Smooth muscle cell (in vitro differentiated cells): Measurements from ENCODE around the gene GRK5. TPM values are rescaled to one million over a fixed set of nuclear protein-coding genes. Genes with fewer than 3 reads are reported as not detected.

Source experiments
- DNase-seq: peaks from one replicate; lab custom pipeline; 2025; ENCODE audit not compliant: unreplicated experiment; lab: John Stamatoyannopoulos, UW
- H2AFZ ChIP-seq: fragments of 200-600 bp; sonication (generic); 2 replicates; pipeline ENCODE4 v1.6.0; 2016; ENCODE audit warnings: antibody characterized with exemption, low read depth, mild to moderate bottlenecking
- H3F3A ChIP-seq: fragments of 200-600 bp; sonication (generic); 2 replicates; pipeline ENCODE4 v1.6.0; 2017; ENCODE audit warnings: antibody characterized with exemption, low read depth
- H3K27ac ChIP-seq: fragments of 200-600 bp; sonication (generic); 2 replicates; pipeline ENCODE4 v1.5.1; 2016; ENCODE audit warnings: low read depth, mild to moderate bottlenecking
- H3K27me3 ChIP-seq: fragments of 200-600 bp; sonication (generic); 2 replicates; pipeline ENCODE4 v1.6.1; 2016; ENCODE audit warnings: low read depth, mild to moderate bottlenecking
- H3K36me3 ChIP-seq: fragments of 200-600 bp; sonication (generic); 2 replicates; pipeline ENCODE4 v1.5.1; 2016; ENCODE audit warnings: low read depth
- H3K4me1 ChIP-seq: fragments of 200-600 bp; sonication (generic); 2 replicates; pipeline ENCODE4 v1.5.1; 2016; ENCODE audit warnings: low read depth
- H3K4me2 ChIP-seq: fragments of 200-600 bp; sonication (generic); 2 replicates; pipeline ENCODE4 v1.6.0; 2016; ENCODE audit warnings: mild to moderate bottlenecking
- H3K4me3 ChIP-seq: fragments of 200-600 bp; sonication (generic); 2 replicates; pipeline ENCODE4 v1.5.1; 2016; ENCODE audit warnings: mild to moderate bottlenecking
- H3K79me2 ChIP-seq: fragments of 200-600 bp; sonication (generic); 2 replicates; pipeline ENCODE4 v1.6.0; 2016; ENCODE audit warnings: low read depth, mild to moderate bottlenecking
- H3K9ac ChIP-seq: fragments of 200-600 bp; sonication (generic); 2 replicates; pipeline ENCODE4 v1.6.0; 2016; ENCODE audit warnings: low read depth
- H3K9me3 ChIP-seq: fragments of 200-600 bp; sonication (generic); replicated peaks from 2 replicates; pipeline ENCODE4 v1.5.1; 2016; ENCODE audit warnings: low read depth
- H4K20me1 ChIP-seq: fragments of 200-600 bp; sonication (generic); 2 replicates; pipeline ENCODE4 v1.6.0; 2016; ENCODE audit warnings: low read depth
- WGBS: methylation state at CpG from one replicate; pipeline ENCODE4 v1.1.7; 2016; ENCODE audit warnings: low lambda C conversion rate; 5-methylcytosine and 5-hydroxymethylcytosine counted together
- polyA plus RNA-seq: library from polyadenylated mRNA; unstranded; fragments of >200 nt; fragmentation: Nextera tagmentation; extraction: Ambion mirVana; gene quantifications from 2 replicates; pipeline ENCODE4 v1.2.1, GENCODE V29; 2016
- total RNA-seq: library from RNA; depleted of rRNA; stranded (reverse); fragments of >200 nt; gene quantifications from 2 replicates; pipeline ENCODE4 v1.2.3, GENCODE V29; 2014
- TF ChIP-seq, protein P1 (sequence below): fragments of 200-600 bp; sonication (generic); IDR thresholded peaks from 2 replicates; pipeline ENCODE4 v1.5.1; 2017; ENCODE audit warnings: borderline replicate concordance, mild to moderate bottlenecking, antibody characterized with exemption; ENCODE audit not compliant: insufficient read depth, poor library complexity, severe bottlenecking

The GRK5 gene
- total and polyA plus RNA-seq, 2 experiments from 2014 or later = 4.4 to 5.2 TPM

DNA sequence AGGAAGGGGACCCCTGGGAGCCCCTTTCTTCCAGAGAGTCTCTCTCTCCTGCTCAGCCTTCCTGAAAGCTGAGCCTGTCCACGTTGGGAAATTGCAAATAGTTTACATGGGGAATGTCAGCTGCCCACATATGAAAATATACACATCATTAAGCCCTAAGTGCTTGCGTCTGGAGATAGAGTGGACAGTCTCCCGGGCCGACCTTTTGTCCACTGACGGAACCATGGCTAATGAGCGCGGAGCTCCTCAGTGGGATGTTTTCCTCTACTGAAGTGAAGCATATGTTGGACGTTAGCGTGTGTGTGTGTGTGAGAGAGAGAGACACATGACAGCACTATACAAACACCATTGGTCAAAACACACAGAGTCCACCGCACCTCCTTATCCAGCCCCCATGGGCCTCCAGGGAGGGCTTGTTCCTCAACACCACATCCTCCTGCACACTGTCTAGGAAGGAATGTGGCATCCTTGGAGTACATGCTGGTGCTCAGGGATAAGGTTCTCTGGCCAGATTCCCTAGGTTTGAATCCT lies 206.8 kb downstream of the GRK5 start:
- WGBS = 17% methylated on average over 10 of the region's 10 CpGs
- no peaks in the 10 kb centered on the region for H3K36me3 ChIP-seq
- H2AFZ ChIP-seq = no peak overlapping the region
- no peaks in the 10 kb centered on the region for H3K79me2 ChIP-seq
- TF ChIP-seq, protein P1, sequence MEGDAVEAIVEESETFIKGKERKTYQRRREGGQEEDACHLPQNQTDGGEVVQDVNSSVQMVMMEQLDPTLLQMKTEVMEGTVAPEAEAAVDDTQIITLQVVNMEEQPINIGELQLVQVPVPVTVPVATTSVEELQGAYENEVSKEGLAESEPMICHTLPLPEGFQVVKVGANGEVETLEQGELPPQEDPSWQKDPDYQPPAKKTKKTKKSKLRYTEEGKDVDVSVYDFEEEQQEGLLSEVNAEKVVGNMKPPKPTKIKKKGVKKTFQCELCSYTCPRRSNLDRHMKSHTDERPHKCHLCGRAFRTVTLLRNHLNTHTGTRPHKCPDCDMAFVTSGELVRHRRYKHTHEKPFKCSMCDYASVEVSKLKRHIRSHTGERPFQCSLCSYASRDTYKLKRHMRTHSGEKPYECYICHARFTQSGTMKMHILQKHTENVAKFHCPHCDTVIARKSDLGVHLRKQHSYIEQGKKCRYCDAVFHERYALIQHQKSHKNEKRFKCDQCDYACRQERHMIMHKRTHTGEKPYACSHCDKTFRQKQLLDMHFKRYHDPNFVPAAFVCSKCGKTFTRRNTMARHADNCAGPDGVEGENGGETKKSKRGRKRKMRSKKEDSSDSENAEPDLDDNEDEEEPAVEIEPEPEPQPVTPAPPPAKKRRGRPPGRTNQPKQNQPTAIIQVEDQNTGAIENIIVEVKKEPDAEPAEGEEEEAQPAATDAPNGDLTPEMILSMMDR = no peak
- peak overlapping the region; percentile 76 for H3K27ac ChIP-seq
- no peaks in the 10 kb centered on the region for H3K27me3 ChIP-seq
- H3K9me3 ChIP-seq = no peaks in the 10 kb centered on the region
- peak overlapping the region; percentile 40 for H3K4me2 ChIP-seq
- peaks cover 11% of the 10 kb centered on the region for H3F3A ChIP-seq
- H3K4me3 ChIP-seq = no peak overlapping the region
- DNase-seq = no peak
- no peaks in the 10 kb centered on the region for H4K20me1 ChIP-seq
- peaks cover 10% of the 10 kb centered on the region for H3K4me1 ChIP-seq
- peak overlapping the region; percentile 31 for H3K9ac ChIP-seq

DNA sequence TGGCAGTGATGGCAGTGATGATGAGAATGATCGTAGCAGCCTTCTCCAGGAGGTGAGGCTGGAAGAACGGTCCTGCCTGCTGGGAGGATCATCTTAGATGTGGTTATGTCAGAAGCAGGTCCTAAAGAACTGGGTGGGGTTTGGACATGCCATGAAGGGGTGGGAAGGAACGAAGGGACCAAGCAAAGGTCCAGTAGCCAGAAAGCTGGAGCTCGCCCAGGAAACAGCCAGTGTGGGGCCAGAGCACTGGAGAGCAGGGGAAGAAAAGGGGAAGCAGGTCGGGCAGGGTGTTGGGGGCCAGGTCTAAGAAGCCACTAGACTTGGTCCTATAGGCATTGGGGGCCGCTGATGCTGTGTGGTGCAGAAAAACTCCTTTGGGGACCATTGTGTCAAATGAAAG lies 207.8 kb downstream of the GRK5 start:
- no peaks in the 10 kb centered on the region for H3K79me2 ChIP-seq
- no peaks in the 10 kb centered on the region for H3K9me3 ChIP-seq
- WGBS = 93% methylated on average over 6 of the region's 6 CpGs
- H3K4me2 ChIP-seq = no peak overlapping the region
- peaks cover 11% of the 10 kb centered on the region for H3F3A ChIP-seq
- no peak overlapping the region for H3K27ac ChIP-seq
- H3K27me3 ChIP-seq = no peaks in the 10 kb centered on the region
- H3K4me1 ChIP-seq = peaks cover 10% of the 10 kb centered on the region
- TF ChIP-seq, protein P1 = no peak
- no peak overlapping the region for H2AFZ ChIP-seq
- H3K9ac ChIP-seq = no peak overlapping the region
- no peak for DNase-seq
- no peaks in the 10 kb centered on the region for H4K20me1 ChIP-seq
- H3K36me3 ChIP-seq = no peaks in the 10 kb centered on the region
- H3K4me3 ChIP-seq = no peak overlapping the region

DNA sequence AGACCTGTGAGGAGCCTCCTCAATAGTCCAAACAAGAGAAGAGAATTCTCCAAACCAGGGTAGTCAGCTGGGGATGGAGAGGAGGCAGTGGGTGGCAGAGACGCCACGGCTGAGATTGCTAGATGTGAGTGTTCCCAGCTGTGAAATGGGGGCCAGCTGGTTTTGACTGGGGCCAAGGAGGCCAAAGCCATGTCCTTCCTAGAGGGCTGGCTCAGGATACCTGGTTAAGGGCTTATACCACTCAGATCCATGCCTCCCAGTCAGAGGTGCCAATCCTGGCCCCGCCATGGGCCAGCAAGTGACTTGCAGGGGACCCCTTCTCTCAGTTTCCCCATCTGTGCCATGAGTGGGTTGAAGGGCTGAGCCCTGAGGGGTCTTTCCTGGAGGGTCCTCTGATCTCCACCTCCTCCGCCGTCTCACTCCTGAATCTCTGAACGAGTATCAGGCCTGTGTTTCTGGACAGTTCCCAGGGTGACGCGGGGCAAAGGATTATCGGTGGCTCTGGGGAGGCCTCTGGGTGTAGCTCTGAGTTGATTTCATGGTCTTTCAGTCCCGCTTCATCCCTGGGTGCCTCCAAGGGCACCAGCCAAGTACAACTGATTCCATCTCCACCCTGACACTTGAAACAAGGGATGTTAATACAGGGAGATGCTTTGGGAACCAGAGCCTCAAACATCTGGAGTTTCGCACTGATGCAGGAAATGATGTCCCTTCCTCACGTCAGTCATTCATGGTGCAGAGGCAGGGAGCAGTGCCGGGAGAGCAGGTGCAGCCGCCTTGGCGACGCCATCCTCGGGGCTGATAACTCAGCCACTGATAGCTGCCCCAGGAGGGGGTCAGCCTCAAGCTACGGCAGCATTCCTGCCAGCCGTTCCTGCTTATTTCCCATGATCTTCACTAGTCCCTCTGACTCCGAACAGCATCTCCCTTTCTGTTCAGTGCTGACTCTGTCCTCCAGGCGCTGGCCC lies 208.4 kb downstream of the GRK5 start:
- Histone ChIP-seq H3K79me2 (no peaks in the 10 kb centered on the region), H2AFZ (no peak overlapping the region), H3K4me3 (no peak overlapping the region), H3K36me3 (no peaks in the 10 kb centered on the region), H3K9ac (no peak overlapping the region), H3K9me3 (no peaks in the 10 kb centered on the region), H4K20me1 (no peaks in the 10 kb centered on the region), H3K27ac (no peak overlapping the region), H3K27me3 (no peaks in the 10 kb centered on the region), H3F3A (peaks cover 11% of the 10 kb centered on the region), H3K4me1 (peaks cover 10% of the 10 kb centered on the region), H3K4me2 (no peak overlapping the region)
- TF ChIP-seq, protein P1 = no peak
- WGBS = 89% methylated on average over 21 of the region's 21 CpGs
- no peak for DNase-seq
